DLD1 (cell line): ENCODE results near the gene ZMIZ1.
"Not testable (repeated sequence)": the region's sequence is repeated elsewhere in the genome, so short reads cannot be mapped to it uniquely, and the experiment has no call there.

Experiments used
- in situ Hi-C: cut with HindIII; loops from 2 replicates; pipeline ENCODE4 v1.10.0; 2017; ENCODE audit warnings: low sequenced_read_pairs

The ZMIZ1 gene

GRCh38 chr10:79274279-79275104 lies 205.7 kb downstream of the ZMIZ1 start:
- in situ Hi-C loops = no loop called here

- in situ Hi-C loops = no loop called here
Measured at GRCh38 chr10:79275105-79275430, 206.3 kb downstream of the ZMIZ1 start.

- in situ Hi-C loops = no loop called here
Measured at GRCh38 chr10:79275431-79275851, 206.7 kb downstream of the ZMIZ1 start.

- in situ Hi-C loops = no loop called here
Measured at GRCh38 chr10:79277579-79278269, 209.0 kb downstream of the ZMIZ1 start.

- in situ Hi-C loops = not testable (repeated sequence)
Measured at GRCh38 chr10:79279047-79279446, 210.3 kb downstream of the ZMIZ1 start.

- in situ Hi-C loops = no loop called here
Measured at GRCh38 chr10:79280956-79281355, 212.2 kb downstream of the ZMIZ1 start.

- in situ Hi-C loops = no loop called here
Measured at GRCh38 chr10:79282388-79282787, 213.6 kb downstream of the ZMIZ1 start.

GRCh38 chr10:79283616-79284015 lies 214.8 kb downstream of the ZMIZ1 start:
- in situ Hi-C loops = no loop called here

- in situ Hi-C loops = no loop called here
Measured at GRCh38 chr10:79284158-79284871, 215.5 kb downstream of the ZMIZ1 start.

GRCh38 chr10:79285315-79286197 lies 216.8 kb downstream of the ZMIZ1 start:
- in situ Hi-C loops = no loop called here

- in situ Hi-C loops = no loop called here
Measured at GRCh38 chr10:79286318-79286951, 217.7 kb downstream of the ZMIZ1 start.

- in situ Hi-C loops = no loop called here
Measured at GRCh38 chr10:79287973-79288723, 219.4 kb downstream of the ZMIZ1 start.

GRCh38 chr10:79289801-79290200 lies 221.0 kb downstream of the ZMIZ1 start:
- in situ Hi-C loops = no loop called here

- in situ Hi-C loops = no loop called here
Measured at GRCh38 chr10:79292026-79292766, 223.4 kb downstream of the ZMIZ1 start.

GRCh38 chr10:79292891-79293746 lies 224.4 kb downstream of the ZMIZ1 start:
- in situ Hi-C loops = no loop called here

- in situ Hi-C loops = no loop called here
Measured at GRCh38 chr10:79293841-79294581, 225.2 kb downstream of the ZMIZ1 start.

GRCh38 chr10:79295563-79295962 lies 226.8 kb downstream of the ZMIZ1 start:
- in situ Hi-C loops = no loop called here
